Activated naive CD4-positive, alpha-beta T cell treated with anti-CD3 and anti-CD28 coated beads for 36 hours (primary cell): Measurements from ENCODE around the gene PPP3R1. TPM values are rescaled to one million over a fixed set of nuclear protein-coding genes. Genes with fewer than 3 reads are reported as not detected.

ENCODE experiments used
- CTCF ChIA-PET: fragments of 350-600 bp; sonication (Branson Sonifier 250); formaldehyde crosslinking; loops from one replicate; lab custom pipeline; 2021; ENCODE audit warnings: antibody characterized with exemption; lab: Charles Lee
- DNase-seq: peaks from one replicate; pipeline ENCODE4 v3.0.0-alpha.2; 2020
- H3K27ac Mint-ChIP-seq: one replicate; pipeline ENCODE4 v1.8.0; 2021; ENCODE audit warnings: mild to moderate bottlenecking, mixed read lengths
- H3K27me3 Mint-ChIP-seq: one replicate; pipeline ENCODE4 v1.8.0; 2021; ENCODE audit warnings: low read depth, mixed read lengths
- H3K36me3 Mint-ChIP-seq: one replicate; pipeline ENCODE4 v1.8.0; 2021; ENCODE audit warnings: low read depth, mixed read lengths
- H3K4me1 Mint-ChIP-seq: one replicate; pipeline ENCODE4 v1.8.0; 2021; ENCODE audit warnings: low read depth, mixed read lengths
- H3K4me3 Mint-ChIP-seq: one replicate; pipeline ENCODE4 v1.8.0; 2021; ENCODE audit warnings: mild to moderate bottlenecking, moderate library complexity, mixed read lengths
- H3K9me3 Mint-ChIP-seq: one replicate; pipeline ENCODE4 v1.8.0; 2021; ENCODE audit warnings: mixed read lengths
- intact Hi-C: fragments of 100-400 bp; cut with micrococcal nuclease; formaldehyde crosslinking; loops from one replicate; pipeline ENCODE4 v1.15.1; 2023
- total RNA-seq, 2 experiments: library from RNA; stranded (reverse); gene quantifications; one replicate each; pipeline ENCODE4 v1.2.3, GENCODE V29; 2021

Gene PPP3R1
- total RNA-seq, 2 experiments from 2014 or later = 61.3 to 63.5 TPM

GRCh38 chr2:68253219-68254068 lies 1.1 kb upstream of the PPP3R1 start:
- CTCF ChIA-PET = interaction anchor here (0.6 to 1.2 kb wide), 4 partner anchors 68 to 210 kb away, joined by 3 to 4 read pairs (median 4); no protein-coding TSS in a partner anchor
- Mint-ChIP-seq H3K4me3 (peak overlapping the region; percentile 98), H3K27ac (peak overlapping the region; percentile 97), H3K9me3 (no peaks in the 10 kb centered on the region), H3K36me3 (peaks cover 14% of the 10 kb centered on the region), H3K4me1 (peaks cover 40% of the 10 kb centered on the region), H3K27me3 (no peaks in the 10 kb centered on the region)
- peak; percentile 43 for DNase-seq
- intact Hi-C loops = loop anchor here (1.0 to 5.0 kb wide), 8 partner anchors 187 to 857 kb away; partner anchors contain the start of gene ETAA1

- Mint-ChIP-seq H3K36me3 (peaks cover 14% of the 10 kb centered on the region), H3K4me3 (peak overlapping the region; percentile 98), H3K4me1 (peaks cover 39% of the 10 kb centered on the region), H3K27ac (peak overlapping the region; percentile 95), H3K9me3 (no peaks in the 10 kb centered on the region), H3K27me3 (no peaks in the 10 kb centered on the region)
- DNase-seq = peak; percentile 47
- CTCF ChIA-PET = interaction anchor here (0.6 to 2.1 kb wide), 4 partner anchors 49 to 79 kb away, joined by 3 to 11 read pairs (median 4); no protein-coding TSS in a partner anchor
- intact Hi-C loops = loop anchor here (1.0 to 5.0 kb wide), 15 partner anchors 13 to 855 kb away; partner anchors contain the start of genes APLF, ETAA1, FBXO48 and PNO1
Measured at GRCh38 chr2:68251855-68252399, 405 bp downstream of the PPP3R1 start.

- no peaks in the 10 kb centered on the region for H3K9me3 Mint-ChIP-seq
- peaks cover 38% of the 10 kb centered on the region for H3K4me1 Mint-ChIP-seq
- peak overlapping the region; percentile 94 for H3K27ac Mint-ChIP-seq
- DNase-seq = peak; percentile 90
- H3K27me3 Mint-ChIP-seq = no peaks in the 10 kb centered on the region
- CTCF ChIA-PET = interaction anchor here (0.6 to 2.1 kb wide), 6 partner anchors 48 to 541 kb away, joined by 3 to 11 read pairs (median 4); no protein-coding TSS in a partner anchor
- intact Hi-C loops = loop anchor here (1.0 to 5.0 kb wide), 12 partner anchors 12 to 576 kb away; partner anchors contain the start of genes APLF, FBXO48 and PNO1
- peak overlapping the region; percentile 97 for H3K4me3 Mint-ChIP-seq
- peaks cover 14% of the 10 kb centered on the region for H3K36me3 Mint-ChIP-seq
Measured at GRCh38 chr2:68251187-68251854, 1.0 kb downstream of the PPP3R1 start.

DNA sequence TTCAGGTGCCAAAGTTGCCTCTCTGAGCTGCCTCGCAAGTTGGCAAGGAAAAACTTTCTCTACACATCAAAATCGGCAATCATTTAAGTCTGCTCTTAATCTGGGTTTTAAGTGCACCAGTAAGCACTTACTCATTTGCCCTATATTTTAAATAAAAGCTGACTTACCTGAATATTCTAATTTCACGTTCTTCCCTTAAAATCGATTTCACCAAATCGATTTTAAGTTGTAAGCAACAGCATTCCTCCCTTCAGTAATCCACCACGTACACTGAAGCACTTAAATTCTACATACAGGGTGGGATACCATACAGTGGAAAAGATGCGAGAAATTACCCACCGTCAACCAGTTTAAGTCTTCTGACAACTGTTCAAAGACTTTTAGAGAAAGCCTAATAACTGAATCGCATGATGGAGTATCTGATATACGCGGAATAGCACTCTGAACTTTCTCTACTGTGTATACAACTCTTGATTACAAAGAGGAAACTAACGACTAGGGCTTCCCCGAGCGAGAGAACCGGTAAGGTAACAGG lies 1.6 kb downstream of the PPP3R1 start:
- H3K27me3 Mint-ChIP-seq = no peaks in the 10 kb centered on the region
- peak overlapping the region; percentile 97 for H3K4me3 Mint-ChIP-seq
- intact Hi-C loops = loop anchor here (1.0 to 5.0 kb wide), 12 partner anchors 11 to 577 kb away; partner anchors contain the start of genes APLF, FBXO48 and PNO1
- CTCF ChIA-PET = interaction anchor here (0.6 to 2.1 kb wide), 7 partner anchors 13 to 541 kb away, joined by 3 to 11 read pairs (median 3); no protein-coding TSS in a partner anchor
- no peak for DNase-seq
- H3K36me3 Mint-ChIP-seq = peaks cover 14% of the 10 kb centered on the region
- H3K4me1 Mint-ChIP-seq = peaks cover 33% of the 10 kb centered on the region
- peak overlapping the region; percentile 94 for H3K27ac Mint-ChIP-seq
- no peaks in the 10 kb centered on the region for H3K9me3 Mint-ChIP-seq

DNA sequence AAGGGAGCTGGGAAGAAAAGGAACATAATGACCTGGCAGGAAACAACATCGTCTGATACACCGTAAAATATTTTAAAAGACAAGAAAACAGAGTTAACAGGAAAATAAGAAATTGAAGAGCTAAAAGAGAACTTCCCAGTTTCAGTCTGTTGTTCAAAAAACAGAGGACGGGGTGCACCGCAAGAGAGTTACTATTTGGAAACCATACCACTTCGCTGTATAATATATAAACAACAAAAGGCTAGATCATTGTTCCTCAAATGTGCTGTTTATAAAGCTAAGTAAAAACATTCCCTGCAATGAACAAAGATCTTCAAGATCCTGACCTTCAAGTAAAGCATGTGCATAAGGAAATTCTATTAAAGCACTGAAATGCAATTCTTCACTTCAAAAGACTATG lies 2.1 kb downstream of the PPP3R1 start:
- Mint-ChIP-seq H3K4me3 (peak overlapping the region; percentile 97), H3K36me3 (peaks cover 14% of the 10 kb centered on the region), H3K27me3 (no peaks in the 10 kb centered on the region), H3K4me1 (peaks cover 29% of the 10 kb centered on the region), H3K27ac (peak overlapping the region; percentile 94), H3K9me3 (no peaks in the 10 kb centered on the region)
- CTCF ChIA-PET = interaction anchor here (0.6 to 2.1 kb wide), 8 partner anchors 12 to 190 kb away, joined by 3 to 11 read pairs (median 3); no protein-coding TSS in a partner anchor
- DNase-seq = no peak
- intact Hi-C loops = loop anchor here (2.0 to 5.0 kb wide), 4 partner anchors 33 to 577 kb away; no protein-coding TSS in a partner anchor

DNA sequence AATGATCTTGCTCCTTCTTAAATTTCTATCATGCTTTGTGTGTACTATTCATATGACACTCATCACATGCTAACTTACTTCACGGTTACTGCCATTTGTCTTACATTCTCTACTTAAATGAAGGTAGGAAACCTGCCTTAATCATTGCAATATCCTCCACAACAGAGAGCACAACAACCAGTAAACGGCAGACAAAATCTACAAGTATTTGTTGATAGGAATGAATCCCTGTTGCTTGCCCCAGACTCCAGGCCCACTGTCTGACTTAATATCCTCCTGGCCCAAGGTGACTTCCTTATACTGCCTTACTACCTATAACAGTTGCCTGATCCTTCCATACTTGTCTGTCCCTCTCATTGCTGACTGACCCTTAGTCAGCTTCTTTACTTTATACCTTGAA lies 3.5 kb downstream of the PPP3R1 start:
- Mint-ChIP-seq H3K9me3 (no peaks in the 10 kb centered on the region), H3K27ac (no peak overlapping the region), H3K36me3 (peaks cover 14% of the 10 kb centered on the region), H3K27me3 (no peaks in the 10 kb centered on the region), H3K4me1 (peaks cover 17% of the 10 kb centered on the region), H3K4me3 (peak overlapping the region; percentile 4)
- CTCF ChIA-PET = interaction anchor here (0.7 to 0.8 kb wide), 3 partner anchors 42 to 485 kb away, joined by 3 to 5 read pairs (median 3); no protein-coding TSS in a partner anchor
- intact Hi-C loops = no loop called here
- DNase-seq = no peak

- intact Hi-C loops = no loop called here
- Mint-ChIP-seq H3K4me1 (peaks cover 12% of the 10 kb centered on the region), H3K36me3 (peaks cover 14% of the 10 kb centered on the region), H3K27me3 (no peaks in the 10 kb centered on the region), H3K4me3 (no peak overlapping the region), H3K9me3 (no peaks in the 10 kb centered on the region), H3K27ac (no peak overlapping the region)
- CTCF ChIA-PET = interaction anchor here (0.7 to 0.8 kb wide), 2 partner anchors 52 to 485 kb away, joined by 3 to 5 read pairs; no protein-coding TSS in a partner anchor
- no peak for DNase-seq
Measured at GRCh38 chr2:68248361-68248760, 4.0 kb downstream of the PPP3R1 start.

GRCh38 chr2:68246396-68246795 lies 5.9 kb downstream of the PPP3R1 start:
- Mint-ChIP-seq H3K27me3 (no peaks in the 10 kb centered on the region), H3K36me3 (peaks cover 10% of the 10 kb centered on the region), H3K27ac (no peak overlapping the region), H3K4me3 (no peak overlapping the region), H3K9me3 (no peaks in the 10 kb centered on the region), H3K4me1 (peaks cover 20% of the 10 kb centered on the region)
- CTCF ChIA-PET = interaction anchor here (1.9 kb wide), 1 partner anchor 50 kb away, joined by 9 read pairs; no protein-coding TSS in a partner anchor
- intact Hi-C loops = no loop called here
- DNase-seq = no peak

GRCh38 chr2:68245672-68246071 lies 6.7 kb downstream of the PPP3R1 start:
- Mint-ChIP-seq H3K27me3 (no peaks in the 10 kb centered on the region), H3K4me1 (peaks cover 27% of the 10 kb centered on the region), H3K9me3 (no peaks in the 10 kb centered on the region), H3K4me3 (no peak overlapping the region), H3K27ac (no peak overlapping the region), H3K36me3 (peaks cover 9% of the 10 kb centered on the region)
- no peak for DNase-seq
- CTCF ChIA-PET = interaction anchor here (1.9 kb wide), 1 partner anchor 49 kb away, joined by 9 read pairs; no protein-coding TSS in a partner anchor
- intact Hi-C loops = no loop called here

- DNase-seq = no peak
- Mint-ChIP-seq H3K4me3 (no peak overlapping the region), H3K27me3 (no peaks in the 10 kb centered on the region), H3K9me3 (no peaks in the 10 kb centered on the region), H3K36me3 (peaks cover 5% of the 10 kb centered on the region), H3K27ac (no peak overlapping the region), H3K4me1 (peaks cover 28% of the 10 kb centered on the region)
- intact Hi-C loops = no loop called here
- CTCF ChIA-PET = interaction anchor here (1.3 to 1.9 kb wide), 3 partner anchors 49 to 123 kb away, joined by 3 to 9 read pairs (median 4); no protein-coding TSS in a partner anchor
Measured at GRCh38 chr2:68245066-68245465, 7.3 kb downstream of the PPP3R1 start.

DNA sequence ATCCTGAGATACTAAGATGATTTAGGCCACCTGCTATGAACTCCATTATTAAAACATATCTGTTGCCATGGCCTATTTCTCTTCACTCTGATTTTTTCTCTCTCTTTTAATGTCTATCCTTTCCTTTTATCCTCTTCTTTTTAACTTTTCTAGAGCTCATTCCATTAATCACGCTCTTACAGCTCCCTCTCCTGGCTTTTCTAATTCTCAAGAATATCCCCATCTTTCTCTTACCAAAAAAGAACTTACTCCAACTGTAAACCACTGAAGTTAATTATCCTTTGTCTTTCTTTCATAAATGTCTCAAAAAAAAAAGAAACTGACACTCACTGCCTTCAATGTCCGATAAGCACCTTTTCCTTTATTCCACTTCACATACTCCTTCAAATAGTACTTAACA lies 7.9 kb downstream of the PPP3R1 start:
- no peak for DNase-seq
- Mint-ChIP-seq H3K9me3 (no peaks in the 10 kb centered on the region), H3K27me3 (no peaks in the 10 kb centered on the region), H3K27ac (no peak overlapping the region), H3K4me1 (peaks cover 27% of the 10 kb centered on the region), H3K4me3 (no peak overlapping the region), H3K36me3 (peaks cover 3% of the 10 kb centered on the region)
- intact Hi-C loops = loop anchor here (1.0 kb wide), 1 partner anchor 122 kb away; no protein-coding TSS in a partner anchor
- CTCF ChIA-PET = interaction anchor here (1.1 to 1.5 kb wide), 4 partner anchors 14 to 122 kb away, joined by 3 to 4 read pairs (median 4); no protein-coding TSS in a partner anchor
